Myocyte (in vitro differentiated cells): Measurements from ENCODE around the gene EXTL2. TPM values are rescaled to one million over a fixed set of nuclear protein-coding genes. Genes with fewer than 3 reads are reported as not detected.
A peak's percentile ranks its signal among the peaks of the same experiment; 100 is the strongest.
"Not testable (repeated sequence)": the region's sequence is repeated elsewhere in the genome, so short reads cannot be mapped to it uniquely, and the experiment has no call there.

ENCODE experiments used
- DNase-seq: peaks from one replicate; pipeline ENCODE4 v3.0.0-alpha.2; 2012; ENCODE audit warnings: low read depth
- total RNA-seq: library from RNA; depleted of rRNA; stranded (reverse); fragments of >200 nt; gene quantifications from 2 replicates; pipeline ENCODE4 v1.2.3, GENCODE V29; 2014

EXTL2 gene
- total RNA-seq, 1 donor from 2014 or later, result 27.6 TPM

DNA sequence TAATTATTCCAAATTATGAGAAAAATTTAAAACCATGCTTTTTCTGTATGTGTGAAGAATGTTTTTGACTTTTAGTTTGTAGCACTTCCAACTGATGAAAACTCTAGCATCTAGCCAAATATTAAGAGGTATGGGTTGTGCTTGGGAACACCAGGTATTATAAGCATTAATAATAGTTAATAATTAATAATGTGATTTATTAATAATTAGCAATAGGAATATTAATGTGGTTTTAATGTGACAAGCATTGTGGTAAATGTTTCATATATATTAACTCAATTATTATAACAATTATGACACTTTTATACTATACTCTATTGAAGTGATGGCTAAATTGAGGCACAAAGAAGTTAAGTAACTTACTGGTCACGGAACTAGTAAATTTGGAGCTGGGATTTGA lies 9.1 kb upstream of the EXTL2 start:
- DNase-seq, result no peak

DNA sequence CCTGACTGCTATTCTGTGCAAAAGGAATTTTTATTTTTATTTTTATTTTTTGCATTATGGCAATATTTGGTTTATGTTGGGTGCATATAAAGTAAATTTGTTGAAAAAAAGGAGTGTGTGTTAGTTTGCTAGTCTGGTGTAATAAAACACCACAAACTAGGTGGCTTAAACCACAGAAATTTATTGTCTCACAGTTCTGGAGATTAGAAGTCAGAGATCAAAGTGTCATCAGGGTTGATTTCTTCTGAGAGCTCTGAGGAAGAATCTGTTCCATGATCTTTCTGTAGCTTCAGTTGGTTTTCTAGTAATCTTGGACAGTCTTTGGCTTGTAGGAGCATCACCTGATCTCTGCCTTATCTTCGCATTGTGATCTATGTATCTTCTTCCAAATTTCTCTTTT lies 7.7 kb upstream of the EXTL2 start:
- DNase-seq, result no peak

- DNase-seq, result peak; percentile 39
Observed at GRCh38 chr1:100896481-100896982, 1.9 kb upstream of the EXTL2 start.

- peak; percentile 92 for DNase-seq
Observed at GRCh38 chr1:100895540-100896480, 1.2 kb upstream of the EXTL2 start, which contains the start of gene SLC30A7. Gene SLC30A7, plus strand, starts transcription at chr1:100896090. Its CDS starts 173 bp downstream, at chr1:100896263.

DNA sequence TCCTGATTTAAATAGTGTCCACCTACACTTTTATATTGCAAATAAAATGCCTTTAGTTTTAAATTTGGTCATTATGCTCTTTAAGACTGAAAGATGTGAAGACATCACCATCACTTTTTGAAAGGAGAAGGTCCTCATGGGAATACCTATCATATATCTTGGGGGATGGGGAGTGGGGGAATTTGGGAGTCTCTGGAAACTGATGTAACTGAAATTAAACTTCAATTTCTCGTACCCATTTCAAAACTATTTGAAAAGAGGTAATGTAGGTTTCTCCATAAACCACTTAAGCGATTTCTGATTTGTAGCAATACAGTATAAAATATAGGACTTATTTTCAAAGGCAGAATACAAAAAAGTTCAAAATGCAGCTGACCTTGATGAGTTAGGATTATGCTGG lies 924 bp downstream of the EXTL2 start:
- DNase-seq, result no peak

DNA sequence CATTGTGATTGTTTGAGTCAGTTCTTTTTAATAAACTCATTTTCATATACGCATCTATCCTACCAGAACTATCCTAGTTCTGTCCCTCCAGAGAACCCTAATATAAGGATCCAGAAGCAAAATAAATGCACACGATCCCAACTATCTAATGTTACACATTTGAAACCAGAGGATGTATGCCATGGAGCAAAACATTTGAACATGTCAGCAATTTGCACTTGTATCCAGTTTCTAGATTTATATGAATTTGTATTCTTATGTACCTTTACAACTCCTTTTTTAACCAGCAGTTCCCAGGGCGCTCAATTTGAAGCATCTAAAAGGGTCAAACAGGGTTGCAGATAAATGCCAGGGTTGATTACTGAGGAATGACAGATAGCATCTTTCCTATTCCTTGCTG lies 2.1 kb downstream of the EXTL2 start:
- no peak for DNase-seq

DNA sequence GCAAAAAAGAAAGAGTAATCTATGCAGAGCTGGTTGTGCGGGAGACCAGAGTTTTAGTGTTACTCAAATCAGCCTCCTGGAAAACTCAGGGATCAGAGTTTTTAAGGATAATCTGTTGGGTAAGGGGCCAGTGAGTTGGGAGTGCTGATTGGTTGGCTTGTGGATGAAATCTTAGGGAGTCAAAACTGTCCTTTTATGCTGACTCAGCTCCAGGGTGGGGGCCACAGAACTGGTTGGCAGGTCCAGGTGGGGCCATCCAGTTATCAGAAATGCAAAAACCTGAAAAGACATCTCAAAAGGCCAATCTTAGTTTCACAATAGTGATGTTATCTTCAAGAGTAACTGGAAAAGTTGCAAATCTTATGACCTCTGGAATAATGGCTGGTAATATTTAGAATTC lies 3.3 kb downstream of the EXTL2 start:
- DNase-seq, result no peak

- DNase-seq, result not testable (repeated sequence)
Observed at GRCh38 chr1:100889869-100890482, 4.7 kb downstream of the EXTL2 start.

GRCh38 chr1:100889007-100889406 lies 5.6 kb downstream of the EXTL2 start:
- not testable (repeated sequence) for DNase-seq

DNA sequence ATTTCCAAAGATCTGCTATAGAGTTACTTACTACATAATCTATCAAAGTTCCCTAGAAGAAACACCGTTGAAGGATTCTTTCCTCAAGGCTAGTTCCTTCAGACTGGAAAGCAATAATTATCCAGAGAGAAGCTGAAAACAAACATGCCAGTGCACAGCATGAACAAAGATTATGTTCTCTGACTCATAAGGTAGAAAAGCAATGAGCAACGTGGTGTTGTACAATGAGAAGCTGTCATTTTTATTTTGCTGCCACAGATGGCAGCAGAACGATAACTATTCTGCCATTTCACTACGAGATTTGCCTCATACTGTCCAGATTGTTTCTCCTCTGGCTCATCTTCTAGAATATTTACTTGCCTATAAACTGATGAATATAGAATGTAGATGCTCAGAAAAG lies 10.7 kb downstream of the EXTL2 start:
- DNase-seq, result peak; percentile 52

DNA sequence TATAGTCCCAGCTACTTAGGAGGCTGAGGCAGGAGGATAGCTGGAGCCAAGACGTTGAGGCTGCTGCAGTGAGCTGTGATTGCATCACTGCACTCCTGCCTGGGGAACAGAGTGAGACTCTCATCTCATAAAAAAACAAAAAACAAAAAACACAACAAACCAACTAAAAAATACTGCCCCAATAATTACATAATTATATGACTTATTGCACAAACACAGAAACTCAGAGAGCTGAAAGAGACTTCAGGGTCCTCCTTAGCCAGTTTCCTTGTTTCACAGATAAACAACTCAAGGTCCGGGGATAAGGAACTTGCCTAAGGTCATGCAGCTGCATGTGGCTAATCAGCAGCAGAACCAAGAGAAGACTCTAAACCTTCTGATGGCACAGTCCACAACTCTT lies 11.9 kb downstream of the EXTL2 start:
- DNase-seq, result no peak

DNA sequence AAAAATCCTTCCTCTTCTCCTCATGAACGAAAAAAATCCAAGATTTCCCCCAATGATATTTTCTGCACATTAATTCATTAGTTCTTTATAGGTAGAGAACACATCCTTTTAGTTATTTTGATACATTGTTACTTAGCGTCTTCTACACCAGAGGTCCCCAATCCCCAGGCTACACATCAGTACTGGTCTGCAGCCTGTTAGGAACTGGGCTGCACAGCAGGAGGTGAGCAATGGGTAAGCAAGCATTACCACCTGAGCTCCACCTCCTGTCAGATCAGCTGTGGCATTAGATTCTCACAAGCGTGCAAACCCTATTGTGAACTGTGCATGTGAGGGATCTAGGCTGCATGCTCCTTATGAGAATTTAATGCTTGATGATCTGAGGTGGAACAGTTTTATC lies 13.0 kb downstream of the EXTL2 start:
- no peak for DNase-seq

DNA sequence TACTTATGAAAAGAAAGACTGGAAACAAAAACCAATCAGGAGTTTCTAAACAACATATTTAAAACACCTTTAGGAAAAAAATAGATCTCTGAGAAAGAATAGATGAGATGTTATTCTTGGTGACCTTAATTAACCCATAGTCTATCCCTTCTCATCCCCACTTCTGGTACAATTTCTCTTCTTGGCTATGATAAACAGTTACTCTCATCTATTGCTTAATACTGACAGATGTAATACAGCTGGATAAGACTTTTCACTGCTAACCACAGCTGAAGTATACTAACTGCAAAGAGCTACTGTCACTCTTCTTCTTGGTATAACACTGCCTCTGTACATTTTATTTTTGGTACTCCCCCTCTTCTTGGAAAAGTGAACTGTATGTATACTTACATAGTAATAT lies 15.2 kb downstream of the EXTL2 start:
- DNase-seq, result no peak

- DNase-seq, result no peak
Observed at GRCh38 chr1:100876291-100876690, 18.4 kb downstream of the EXTL2 start.

- no peak for DNase-seq
Observed at GRCh38 chr1:100875228-100875627, 19.4 kb downstream of the EXTL2 start.

GRCh38 chr1:100874433-100874832 lies 20.2 kb downstream of the EXTL2 start:
- DNase-seq, result no peak

- no peak for DNase-seq
Observed at GRCh38 chr1:100869996-100870395, 24.6 kb downstream of the EXTL2 start.

DNA sequence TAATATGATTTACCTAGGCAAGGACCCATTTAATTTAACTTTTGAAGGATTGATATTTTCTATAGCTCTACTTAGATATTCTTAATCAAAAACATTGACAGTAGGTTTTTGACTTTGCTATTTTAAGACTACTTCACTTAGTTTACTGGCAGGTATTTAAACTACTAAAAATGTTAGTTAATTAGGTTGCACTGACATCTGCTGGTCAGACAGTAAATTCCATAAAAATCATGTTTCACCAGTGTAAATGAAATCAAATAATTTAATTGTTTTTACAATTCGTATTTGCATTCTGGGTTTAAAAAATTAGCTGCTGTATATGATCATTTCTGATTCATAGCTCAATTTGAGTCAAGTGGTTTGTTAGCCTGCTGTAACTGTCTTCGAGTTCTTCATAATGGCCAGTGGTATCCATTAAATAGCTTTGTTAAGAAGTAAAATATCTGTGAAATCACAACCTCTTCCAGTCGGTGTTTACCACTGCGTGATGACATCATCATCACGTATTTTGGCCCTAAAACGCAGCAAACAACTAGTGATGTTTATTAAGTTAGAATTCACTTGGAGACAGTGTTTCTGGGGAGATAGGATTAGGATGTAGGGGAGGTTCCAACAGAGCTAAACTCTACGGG lies 26.2 kb downstream of the EXTL2 start:
- peak; percentile 64 for DNase-seq

- DNase-seq, result no peak
Observed at GRCh38 chr1:100866901-100867206, 27.8 kb downstream of the EXTL2 start.

- peak; percentile 78 for DNase-seq
Observed at GRCh38 chr1:100866041-100866900, 28.4 kb downstream of the EXTL2 start.

DNA sequence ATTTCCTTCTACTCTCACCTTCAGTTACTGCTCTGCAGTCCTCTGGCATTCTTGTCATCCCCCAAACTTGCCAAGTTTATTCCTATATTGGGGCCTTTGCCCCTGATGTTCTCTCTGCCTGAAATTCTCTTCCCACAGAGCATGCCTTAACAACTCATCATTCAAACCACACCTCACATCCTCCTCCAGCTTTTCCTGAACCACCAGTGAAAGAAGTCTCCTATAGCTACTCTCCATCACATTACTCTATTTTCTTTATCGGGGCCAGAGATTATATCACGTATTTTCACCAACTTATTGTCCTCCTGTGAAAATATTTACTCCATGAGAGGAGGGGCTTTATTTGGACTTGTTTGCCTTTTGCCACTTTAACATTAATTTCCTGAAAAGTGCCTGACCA lies 32.1 kb downstream of the EXTL2 start:
- DNase-seq, result no peak
